GM19463 (cell line): ENCODE results near the gene OFD1.
A peak's percentile ranks its signal among the peaks of the same experiment; 100 is the strongest.
"Not testable (repeated sequence)": the region's sequence is repeated elsewhere in the genome, so short reads cannot be mapped to it uniquely, and the experiment has no call there.

Experiments
- ATAC-seq: cut with Tn5 transposase; IDR thresholded peaks from one replicate; pipeline ENCODE4 v1.9.1; 2021; ENCODE audit warnings: mild to moderate bottlenecking, moderate library complexity; ENCODE audit not compliant: unreplicated experiment

OFD1 gene

DNA sequence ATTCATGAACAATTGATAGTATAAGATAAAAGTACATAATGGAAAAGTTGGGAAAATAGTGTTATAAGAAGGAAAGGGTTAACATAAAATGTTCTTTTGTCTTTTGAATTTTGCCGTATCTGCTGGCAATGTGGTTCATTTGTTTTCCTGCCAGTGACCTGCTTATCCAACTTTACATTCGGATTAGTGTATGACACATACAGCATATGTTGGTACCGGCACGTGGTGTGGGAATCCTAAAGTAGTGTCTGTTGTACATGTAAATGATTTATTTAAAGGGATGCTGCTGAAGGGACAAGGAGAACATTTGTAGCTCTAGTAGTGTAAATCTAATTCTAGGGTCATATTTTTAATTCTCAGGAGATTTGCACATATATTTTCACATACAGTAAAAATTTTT, 34.2 kb upstream of the OFD1 start:
- no peak for ATAC-seq

DNA sequence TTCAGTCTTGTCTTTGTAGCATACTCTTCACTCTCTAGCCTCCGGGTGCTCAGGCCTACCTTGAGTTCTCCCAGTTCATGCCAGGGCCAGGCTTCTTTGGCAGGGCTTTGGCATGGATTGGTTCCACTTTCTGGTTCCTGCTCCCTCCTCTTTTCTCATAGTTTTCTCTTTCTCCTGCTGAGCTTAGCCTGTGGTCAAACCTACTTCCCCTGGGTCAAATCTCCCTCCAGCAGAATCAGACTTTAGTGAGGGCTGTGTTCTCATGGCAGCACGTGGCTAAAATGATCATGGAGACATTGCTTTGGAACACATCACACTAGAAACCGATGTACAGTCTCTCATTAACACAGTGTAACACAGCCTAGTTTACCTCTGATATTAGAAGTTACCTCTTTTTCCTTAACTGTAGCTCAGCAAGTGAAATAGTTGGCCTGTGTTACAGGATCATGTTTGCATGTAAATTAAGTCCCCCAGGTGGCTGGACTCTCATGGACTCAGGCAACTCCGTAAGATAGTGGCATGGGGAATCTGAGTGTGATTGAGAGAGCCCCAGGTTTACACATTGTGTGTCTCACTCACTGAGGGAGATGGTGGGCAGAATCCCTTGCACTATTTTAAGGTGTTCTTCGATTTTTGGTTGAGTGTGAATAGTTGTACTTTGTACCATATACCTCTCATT, 32.3 kb upstream of the OFD1 start:
- no peak for ATAC-seq

DNA sequence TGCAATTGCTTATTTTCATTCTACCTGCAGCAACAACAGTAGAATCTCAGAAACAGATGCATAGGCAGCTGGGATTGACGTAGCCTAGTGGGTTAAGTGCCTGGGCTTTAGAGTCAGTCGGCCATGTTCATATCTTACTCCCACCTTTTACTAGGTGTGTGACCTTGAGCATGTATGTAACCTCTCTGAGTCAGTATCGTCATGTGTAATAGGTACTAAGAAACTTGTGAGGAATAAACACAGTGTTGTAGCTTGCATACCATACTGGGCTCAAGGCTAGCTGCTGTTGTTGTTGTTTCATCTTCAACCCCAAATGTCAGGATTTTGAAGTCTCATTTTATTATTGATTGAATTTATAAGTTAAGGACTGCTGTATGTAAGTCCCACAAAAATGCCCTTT, 31.4 kb upstream of the OFD1 start:
- ATAC-seq = no peak

DNA sequence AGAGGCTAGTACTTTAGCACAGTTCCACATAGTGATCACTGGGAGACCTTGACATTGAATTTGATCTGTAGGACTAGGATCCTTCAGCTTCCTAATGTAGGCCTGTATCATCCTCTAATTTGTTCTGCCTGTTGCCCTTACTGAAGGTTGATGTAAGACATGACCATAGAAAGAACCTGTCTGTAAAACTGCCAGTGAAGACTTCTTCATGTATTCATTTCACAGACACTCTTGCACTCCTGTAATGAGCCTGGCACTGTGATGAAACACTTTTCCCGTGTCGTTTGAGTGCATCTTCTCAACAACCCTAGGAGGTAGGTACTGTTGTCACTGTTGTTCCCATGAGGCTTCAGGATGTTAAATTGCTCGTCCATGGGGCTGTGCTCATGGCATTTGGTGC, 31.0 kb upstream of the OFD1 start:
- ATAC-seq = no peak

DNA sequence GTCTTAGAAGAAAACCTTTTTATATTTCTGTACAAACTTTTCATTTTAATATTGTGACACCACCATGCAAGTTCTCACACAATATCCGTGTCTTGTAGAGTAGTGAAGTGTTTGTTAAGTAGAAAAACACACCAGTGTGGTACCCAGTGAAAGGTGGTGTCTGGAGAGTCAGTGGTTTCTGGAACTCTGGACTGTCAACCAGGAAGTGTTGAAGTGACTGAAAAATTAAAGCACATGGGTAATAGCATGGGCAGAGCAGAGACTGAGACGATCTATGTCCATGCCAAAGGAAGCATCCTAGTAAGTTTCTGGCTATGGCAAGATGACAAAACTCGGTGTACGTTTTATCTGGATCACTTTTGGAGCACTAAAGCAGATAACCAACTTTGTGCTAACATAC, 23.4 kb upstream of the OFD1 start:
- ATAC-seq = no peak

DNA sequence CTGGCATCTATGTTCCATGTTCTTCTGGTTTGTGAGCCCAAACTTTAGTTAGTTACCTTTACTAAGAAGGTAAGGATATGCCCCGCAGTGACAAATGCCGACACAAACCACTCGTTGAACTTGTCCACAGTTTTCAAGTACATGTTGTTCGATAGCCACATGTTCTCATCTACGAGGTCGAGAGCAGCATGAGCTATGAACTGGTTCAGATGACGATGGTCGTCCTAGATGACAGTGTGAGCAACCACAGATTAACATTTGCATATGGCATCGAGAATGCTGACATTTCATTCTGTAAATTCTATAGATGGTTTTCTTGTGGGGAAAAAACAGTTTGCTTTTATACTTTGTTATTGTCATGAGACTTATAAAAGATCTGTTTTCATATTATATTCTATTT, 18.1 kb upstream of the OFD1 start:
- no peak for ATAC-seq

DNA sequence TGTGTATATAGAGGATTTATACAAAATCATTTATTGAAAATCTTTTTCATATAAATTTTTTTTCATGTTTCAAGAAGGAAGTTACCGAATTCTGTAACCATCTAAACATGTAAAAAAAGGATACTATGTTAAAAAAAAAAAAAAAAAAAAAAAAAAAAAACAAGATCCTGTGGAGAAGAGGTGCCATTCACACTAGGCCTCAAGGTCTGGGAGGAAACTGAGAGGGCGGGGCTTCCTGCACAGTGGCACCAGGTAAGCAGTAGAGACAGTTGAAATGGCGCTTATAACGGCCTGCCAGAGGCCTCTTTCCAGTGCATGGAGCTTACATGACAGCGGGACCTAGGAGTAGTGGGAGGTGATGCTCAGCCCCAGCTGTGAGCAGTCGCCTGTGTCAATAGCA, 17.6 kb upstream of the OFD1 start:
- no peak for ATAC-seq

DNA sequence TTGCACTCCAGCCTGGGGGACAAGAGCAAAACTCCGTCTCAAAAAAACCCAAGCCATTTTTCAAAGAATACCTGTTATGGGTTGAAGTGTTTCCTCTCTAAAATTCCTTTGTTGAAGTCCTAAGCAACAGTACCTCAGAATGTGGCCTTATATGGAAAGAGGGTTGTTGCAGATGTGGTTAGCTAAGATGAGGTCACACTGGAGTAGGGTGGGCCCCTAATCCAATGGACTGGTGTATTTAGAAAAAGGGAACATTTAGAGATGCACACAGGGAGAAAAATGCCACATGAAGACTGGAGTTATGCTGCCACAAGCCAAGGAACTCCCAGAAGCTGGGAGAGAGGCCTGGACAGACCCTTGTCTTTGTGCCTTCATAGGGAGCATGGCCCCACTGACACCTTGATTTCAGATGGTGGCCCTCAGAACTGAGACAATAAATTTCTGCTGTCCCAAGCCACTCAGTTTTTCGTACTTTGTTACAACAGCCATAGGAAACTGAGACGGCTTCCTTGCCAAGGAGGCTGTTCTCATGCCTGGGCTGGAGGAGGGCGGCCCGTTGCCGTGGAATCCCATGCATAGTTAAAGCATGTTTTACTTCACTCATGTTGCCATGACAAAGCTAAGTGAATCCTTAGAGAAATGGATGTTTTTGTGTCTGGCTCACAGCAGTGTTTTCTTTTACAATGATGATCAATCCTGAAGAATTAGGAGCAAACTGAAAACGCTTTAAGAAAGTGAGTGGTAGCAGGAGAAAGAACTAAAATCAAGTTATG, 16.7 kb upstream of the OFD1 start:
- no peak for ATAC-seq

DNA sequence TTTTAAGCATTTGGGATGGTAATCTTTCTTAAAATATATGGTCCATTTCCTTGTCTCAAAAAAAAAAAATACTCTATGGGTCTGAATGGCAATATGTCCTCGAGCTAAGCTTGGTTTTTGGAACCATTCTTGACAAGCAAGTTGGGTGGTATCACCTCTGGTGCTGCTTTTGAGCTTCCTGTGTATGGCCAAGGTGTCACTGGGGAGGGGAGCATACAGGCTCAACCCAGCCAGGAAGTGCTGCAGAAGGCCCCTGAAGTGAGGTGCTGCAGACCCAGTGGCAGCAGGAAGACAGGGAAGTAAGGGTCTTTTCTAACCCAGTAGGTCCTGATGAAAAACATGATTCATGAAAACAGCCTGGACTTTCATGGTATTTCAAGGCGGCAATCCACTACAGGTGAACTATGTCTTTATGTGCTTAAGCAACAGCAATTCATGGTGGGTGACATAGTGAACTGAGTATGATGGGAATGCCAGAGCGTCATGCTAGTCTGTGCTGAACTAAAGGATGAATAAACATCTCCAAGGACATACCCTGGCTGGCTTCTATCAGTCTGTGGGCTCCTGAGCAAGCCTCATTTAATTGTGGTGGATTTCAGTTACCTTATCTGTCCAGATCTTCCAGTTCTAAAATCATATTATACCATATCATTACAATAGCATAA, 15.2 kb upstream of the OFD1 start:
- no peak for ATAC-seq

DNA sequence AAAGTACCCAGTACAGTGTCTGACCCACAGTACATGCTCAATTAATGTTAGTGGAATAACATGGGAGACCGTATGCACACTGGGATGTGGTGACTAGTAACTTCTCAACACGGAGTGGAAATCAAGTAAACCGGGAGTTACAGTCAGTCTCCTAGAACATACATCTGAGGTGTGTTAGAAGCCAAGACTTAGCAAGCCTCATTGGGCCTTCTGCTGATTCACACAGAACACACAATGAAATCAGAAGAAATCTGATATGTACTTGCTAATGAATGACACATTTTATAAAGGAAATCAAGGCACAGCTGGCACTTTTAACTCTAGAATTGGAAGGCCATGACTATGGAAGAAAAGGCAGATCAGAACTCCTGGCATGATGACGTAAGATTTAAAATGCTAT, 13.2 kb upstream of the OFD1 start:
- no peak for ATAC-seq

DNA sequence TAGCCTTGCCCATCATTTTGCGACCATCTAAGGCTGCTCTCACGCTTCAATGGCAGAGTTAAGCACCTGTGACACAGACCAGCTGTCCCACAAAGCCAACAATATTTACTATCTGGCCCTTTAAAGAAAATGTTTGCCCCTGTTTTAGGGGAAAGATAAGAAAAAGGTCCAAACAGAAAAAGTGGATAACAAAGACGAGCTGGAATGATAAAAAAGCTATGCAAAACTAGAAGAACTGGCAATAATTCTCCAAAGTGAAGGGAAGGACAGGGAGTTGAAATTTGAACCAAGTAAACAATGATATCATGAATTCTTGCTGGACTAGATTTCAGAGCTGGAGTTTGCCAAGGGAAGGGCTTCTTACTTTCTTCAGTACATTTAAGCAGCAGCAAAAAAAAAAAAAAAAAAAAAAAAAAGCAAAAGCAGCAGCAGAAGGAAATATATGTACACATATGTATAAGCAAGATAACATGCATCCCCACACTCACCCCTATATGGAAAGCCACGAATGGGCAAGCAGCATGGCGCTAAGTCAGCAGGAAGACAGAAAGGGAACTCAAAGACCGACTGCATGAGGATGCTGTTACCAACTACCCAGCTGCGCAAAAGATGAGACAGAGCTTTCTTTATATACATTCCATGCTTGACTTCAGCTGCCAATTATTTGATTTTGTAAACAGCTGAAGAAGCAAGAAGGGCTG, 12.6 kb upstream of the OFD1 start:
- no peak for ATAC-seq

DNA sequence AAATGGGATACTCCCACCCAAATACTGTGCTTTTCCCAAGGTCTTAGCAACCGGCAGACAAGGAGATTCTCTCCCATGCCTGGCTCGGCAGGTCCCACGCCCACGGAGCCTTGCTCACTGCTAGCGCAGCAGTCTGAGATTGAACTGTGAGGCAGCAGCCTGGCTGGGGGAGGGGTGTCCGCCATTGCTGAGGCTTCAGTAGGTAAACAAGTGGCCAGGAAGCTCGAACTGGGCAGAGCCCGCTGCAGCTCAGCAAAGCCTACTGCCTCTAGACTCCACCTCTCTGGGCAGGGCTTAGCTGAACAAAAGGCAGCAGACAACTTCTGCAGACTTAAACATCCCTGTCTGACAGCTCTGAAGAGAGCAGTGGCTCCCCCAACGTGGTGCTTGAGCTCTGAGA, 9.7 kb upstream of the OFD1 start:
- not testable (repeated sequence) for ATAC-seq

DNA sequence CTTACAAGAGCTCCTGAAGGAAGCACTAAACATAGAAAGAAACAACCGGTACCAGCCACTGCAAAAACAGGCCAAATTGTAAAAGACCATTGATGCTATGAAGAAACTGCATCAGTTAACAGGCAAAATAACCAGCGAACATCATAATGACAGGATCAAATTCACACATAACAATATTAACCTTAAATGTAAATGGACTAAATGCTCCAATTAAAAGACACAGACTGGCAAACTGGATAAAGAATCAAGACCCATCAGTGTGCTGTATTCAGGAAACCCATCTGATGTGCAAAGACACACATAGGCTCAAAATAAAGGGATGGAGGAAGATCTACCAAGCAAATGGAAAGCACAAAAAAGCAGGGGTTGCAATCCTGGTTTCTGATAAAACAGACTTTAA, 8.0 kb upstream of the OFD1 start:
- not testable (repeated sequence) for ATAC-seq

DNA sequence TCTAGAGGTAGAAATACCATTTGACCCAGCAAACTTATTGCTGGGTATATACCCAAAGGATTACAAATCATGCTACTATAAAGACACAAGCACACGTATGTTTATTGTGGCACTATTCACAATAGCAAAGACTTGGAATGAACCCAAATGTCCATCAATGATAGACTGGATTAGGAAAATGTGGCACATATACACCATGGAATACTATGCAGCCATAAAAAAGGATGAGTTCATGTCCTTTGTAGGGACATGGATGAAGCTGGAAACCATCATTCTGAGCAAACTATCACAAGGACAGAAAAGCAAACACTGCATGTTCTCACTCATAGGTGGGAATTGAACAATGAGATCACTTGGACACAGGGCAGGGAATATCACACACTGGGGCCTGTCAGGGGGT, 4.0 kb upstream of the OFD1 start:
- ATAC-seq = not testable (repeated sequence)

DNA sequence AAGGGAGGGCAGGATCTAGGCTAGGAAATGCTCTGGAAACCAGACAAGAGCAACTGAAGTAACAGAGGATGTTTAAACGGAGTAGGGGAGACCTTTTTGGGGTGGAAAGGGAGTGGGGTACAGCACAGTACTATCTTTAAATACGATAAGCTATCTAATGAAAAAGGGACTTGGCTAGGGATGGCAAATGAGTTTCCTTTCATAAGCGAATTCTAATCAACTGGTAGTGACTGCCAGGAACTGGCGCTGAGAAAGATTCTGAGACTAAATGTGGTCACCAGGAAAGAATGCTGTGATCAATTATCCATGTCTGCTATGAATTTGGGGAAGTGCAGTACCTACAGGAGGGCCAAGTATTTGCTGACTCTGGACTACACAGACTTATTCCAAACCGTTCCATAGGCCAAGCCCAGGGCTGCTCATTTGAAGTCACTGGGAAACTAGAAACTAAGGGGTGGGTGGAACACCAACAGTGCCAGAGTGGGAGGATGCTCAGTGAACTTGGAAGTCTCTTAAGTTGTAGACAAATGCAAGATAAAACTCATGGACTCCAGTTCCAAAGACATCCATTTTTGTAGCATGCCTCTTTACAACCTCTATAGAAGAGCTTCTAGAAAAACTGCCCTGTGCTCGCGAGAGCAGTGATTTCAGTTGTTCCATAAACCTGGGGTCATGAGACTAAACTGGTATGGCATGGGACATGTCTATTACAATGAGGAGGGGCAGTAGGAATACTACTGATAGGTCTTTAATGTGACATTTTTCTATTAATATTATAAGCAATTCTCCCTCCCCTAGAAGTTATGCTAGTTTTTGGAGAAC, 2.1 kb upstream of the OFD1 start:
- ATAC-seq = no peak

DNA sequence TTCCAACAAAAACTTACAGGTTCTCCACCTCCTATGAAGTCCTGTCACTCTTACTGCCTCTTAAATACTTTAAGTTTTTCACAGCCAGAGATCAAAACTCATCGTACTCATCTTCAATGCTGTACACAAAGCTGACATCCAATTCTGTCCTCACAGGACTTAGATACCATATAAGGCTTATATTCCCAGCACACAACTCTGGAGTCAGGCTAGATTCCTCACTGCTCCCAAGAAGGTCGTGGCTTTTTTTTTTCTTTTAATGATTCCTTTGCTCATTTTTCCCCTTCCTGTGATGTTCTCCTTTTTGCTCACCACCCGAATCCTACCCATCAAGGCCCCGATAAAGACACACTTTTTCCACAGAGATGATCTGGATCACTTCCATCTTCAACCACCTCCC, 1.0 kb upstream of the OFD1 start:
- ATAC-seq = no peak

DNA sequence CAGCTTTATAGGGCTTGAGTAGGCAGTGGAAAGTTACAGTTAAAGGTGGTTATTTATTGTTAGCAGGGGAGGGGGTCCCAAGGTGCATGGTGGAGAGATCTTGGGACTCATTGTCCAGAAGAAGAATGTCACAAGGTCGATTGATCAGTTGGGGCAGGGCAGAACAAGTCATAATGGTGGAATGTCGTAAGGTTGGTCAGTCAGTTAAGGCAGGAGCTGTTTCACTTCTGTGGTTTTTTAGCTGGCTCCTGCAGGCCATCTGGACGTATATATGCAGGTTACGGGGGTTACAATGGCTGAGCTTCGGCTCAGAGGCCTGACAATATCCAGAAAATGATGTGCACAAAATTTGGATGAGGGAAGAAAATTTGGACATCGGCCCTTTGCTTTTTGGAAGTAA, 7.1 kb downstream of the OFD1 start:
- no peak for ATAC-seq

DNA sequence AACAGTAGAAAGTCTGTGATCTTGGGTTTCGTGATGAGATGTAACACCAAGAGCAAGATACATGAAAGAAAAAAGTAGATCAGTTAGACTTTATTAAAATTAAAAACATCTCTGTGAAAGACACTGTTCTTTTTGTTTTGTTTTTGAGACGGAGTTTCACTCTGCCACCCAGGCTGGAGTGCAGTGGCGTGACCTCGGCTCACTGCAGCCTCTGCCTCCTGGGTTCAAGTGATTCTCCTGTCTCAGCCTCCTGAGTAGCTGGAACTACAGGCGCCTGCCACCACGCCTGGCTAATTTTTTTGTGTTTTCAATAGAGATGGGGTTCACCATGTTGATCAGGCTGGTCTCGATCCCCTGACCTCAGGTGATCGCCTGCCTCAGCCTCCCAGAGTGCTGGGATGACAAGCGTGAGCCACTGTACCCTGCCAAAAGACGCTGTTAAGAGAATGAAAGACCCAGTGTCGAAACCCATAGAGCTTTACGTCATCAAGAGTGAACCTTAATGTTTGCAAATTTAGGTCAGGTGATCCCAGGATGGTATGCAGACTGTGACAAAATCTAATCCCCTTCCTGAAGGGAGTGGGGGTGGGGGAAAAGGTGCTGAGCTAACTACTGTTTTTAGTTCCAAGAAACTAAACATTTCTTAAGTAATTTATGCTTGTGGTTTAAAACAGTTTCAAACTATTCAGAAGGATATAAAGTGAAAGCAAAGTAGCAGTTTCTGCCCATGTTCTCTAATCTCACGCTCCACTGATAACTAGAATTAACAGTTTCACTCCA, 8.0 kb downstream of the OFD1 start:
- peak; percentile 94 for ATAC-seq

DNA sequence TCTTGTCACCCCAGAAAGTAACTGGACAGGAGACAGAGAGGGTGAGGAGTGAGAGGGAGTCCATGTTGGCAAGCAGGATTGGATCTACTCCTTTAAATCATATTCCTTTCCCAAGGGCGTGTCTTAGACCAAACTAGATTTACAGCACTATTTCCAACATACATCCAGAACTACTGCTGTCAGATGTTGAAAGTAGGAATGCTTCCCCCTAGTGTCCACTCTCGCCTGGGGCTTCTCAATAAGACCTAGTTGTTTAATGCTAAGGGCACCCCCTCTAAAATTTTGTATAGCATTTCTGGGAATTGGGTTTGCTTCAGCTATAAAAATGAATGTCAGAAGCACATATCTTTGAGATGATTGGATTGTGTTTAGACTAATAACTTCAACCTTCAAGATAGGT, 13.3 kb downstream of the OFD1 start:
- ATAC-seq = no peak

DNA sequence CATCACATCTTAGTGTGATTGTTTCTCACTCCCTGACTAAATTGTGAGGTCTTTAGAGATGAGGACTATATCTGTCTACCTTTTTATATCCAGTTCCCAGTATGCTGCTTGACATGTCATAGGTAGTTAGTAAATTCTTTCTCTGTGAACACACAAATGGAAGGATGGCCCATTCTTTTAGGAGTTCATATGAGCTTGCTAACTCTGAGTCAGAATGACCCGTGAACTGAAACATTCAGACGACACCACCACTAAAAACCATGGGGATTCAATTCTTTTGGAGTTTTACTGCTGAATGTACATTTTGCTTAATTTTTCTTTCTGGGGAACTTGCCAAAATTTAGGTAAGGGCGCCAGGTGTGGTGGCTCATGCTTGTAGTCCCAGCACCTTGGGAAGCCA, 13.9 kb downstream of the OFD1 start:
- ATAC-seq = no peak
